GM23338 (cell line): ENCODE measurements around the gene MRPL44. TPM values are rescaled to one million over a fixed set of nuclear protein-coding genes. Genes with fewer than 3 reads are reported as not detected.

ENCODE experiments used
- ATAC-seq: fragments of 200-7000 bp; cut with Tn5 transposase; 3 replicates; pipeline ENCODE4 v1.9.1; 2020
- DNase-seq: peaks from one replicate; pipeline ENCODE4 v3.0.0-alpha.2; 2015; ENCODE audit warnings: low spot score
- H2AFZ ChIP-seq: fragments of 200-600 bp; sonication (generic); 2 replicates; pipeline ENCODE4 v1.8.0; 2016; ENCODE audit warnings: antibody characterized with exemption, mild to moderate bottlenecking, moderate library complexity
- H3F3A ChIP-seq: fragments of 200-600 bp; sonication (generic); replicated peaks from 2 replicates; pipeline ENCODE4 v1.8.0; 2017; ENCODE audit warnings: antibody characterized with exemption, mixed run types, low read depth
- H3K27ac ChIP-seq: fragments of 200-600 bp; sonication (generic); 2 replicates; pipeline ENCODE4 v1.6.1; 2016; ENCODE audit warnings: low read depth
- H3K27me3 ChIP-seq: fragments of 200-600 bp; sonication (generic); 2 replicates; pipeline ENCODE4 v1.8.0; 2016; ENCODE audit warnings: mild to moderate bottlenecking, mixed run types, moderate library complexity; ENCODE audit not compliant: insufficient read depth
- H3K36me3 ChIP-seq: fragments of 200-600 bp; sonication (generic); 2 replicates; pipeline ENCODE4 v1.8.0; 2016; ENCODE audit warnings: mild to moderate bottlenecking; ENCODE audit not compliant: insufficient read depth
- H3K4me1 ChIP-seq: fragments of 200-600 bp; sonication (generic); 2 replicates; pipeline ENCODE4 v1.8.0; 2016; ENCODE audit warnings: mild to moderate bottlenecking, moderate library complexity; ENCODE audit not compliant: insufficient read depth
- H3K4me2 ChIP-seq: fragments of 200-600 bp; sonication (generic); 2 replicates; pipeline ENCODE4 v1.7.1; 2017; ENCODE audit warnings: mixed run types
- H3K4me3 ChIP-seq: fragments of 200-600 bp; sonication (generic); 2 replicates; pipeline ENCODE4 v1.6.1; 2016; ENCODE audit warnings: mixed run types
- H3K79me2 ChIP-seq: fragments of 200-600 bp; sonication (generic); replicated peaks from 2 replicates; pipeline ENCODE4 v1.8.0; 2017; ENCODE audit warnings: mild to moderate bottlenecking; ENCODE audit not compliant: insufficient read depth
- H3K9me2 ChIP-seq: fragments of 200-600 bp; sonication (generic); 2 replicates; pipeline ENCODE4 v1.8.0; 2017; ENCODE audit not compliant: insufficient read depth
- H4K20me1 ChIP-seq: fragments of 200-600 bp; sonication (generic); replicated peaks from 2 replicates; pipeline ENCODE4 v1.8.0; 2017; ENCODE audit warnings: mild to moderate bottlenecking; ENCODE audit not compliant: insufficient read depth
- H3K27ac Mint-ChIP-seq: 2 replicates; pipeline ENCODE4 v1.8.0; 2020; ENCODE audit warnings: inconsistent platforms, mild to moderate bottlenecking, moderate library complexity, mixed read lengths
- H3K27me3 Mint-ChIP-seq: 3 replicates; pipeline ENCODE4 v1.8.0; 2022; ENCODE audit warnings: low read depth, mild to moderate bottlenecking, moderate library complexity, mixed read lengths, inconsistent platforms; ENCODE audit not compliant: insufficient read depth, poor library complexity
- H3K36me3 Mint-ChIP-seq: 3 replicates; pipeline ENCODE4 v1.8.0; 2021; ENCODE audit warnings: low read depth, mild to moderate bottlenecking, inconsistent platforms, moderate library complexity, mixed read lengths
- H3K4me1 Mint-ChIP-seq: 3 replicates; pipeline ENCODE4 v1.8.0; 2020; ENCODE audit warnings: mild to moderate bottlenecking, inconsistent platforms, mixed read lengths
- H3K4me3 Mint-ChIP-seq: 3 replicates; pipeline ENCODE4 v1.8.0; 2021; ENCODE audit warnings: moderate library complexity, mild to moderate bottlenecking, inconsistent platforms, mixed read lengths
- H3K9me3 Mint-ChIP-seq: 3 replicates; pipeline ENCODE4 v1.8.0; 2020; ENCODE audit warnings: moderate library complexity, mild to moderate bottlenecking, inconsistent platforms, mixed read lengths
- ZNF114 ChIP-seq: fragments of 250-450 bp; sonication (Bioruptor Pico); IDR thresholded peaks from 2 replicates; pipeline ENCODE4 v1.5.0; 2020; ENCODE audit warnings: mild to moderate bottlenecking, moderate library complexity
- polyA plus RNA-seq: library from polyadenylated mRNA; unstranded; fragments of >200 nt; fragmentation: Nextera tagmentation; extraction: Ambion mirVana; gene quantifications from 2 replicates; pipeline ENCODE4 v1.2.1, GENCODE V29; 2016
- total RNA-seq: library from RNA; depleted of rRNA; stranded (reverse); fragments of >200 nt; shearing (Covaris generic); gene quantifications from 2 replicates; pipeline ENCODE4 v1.2.3, GENCODE V29; 2014; rRNA removed
- TF ChIP-seq, protein P1 (sequence below): IDR thresholded peaks from 2 replicates; pipeline ENCODE4 v1.6.1; 2016; ENCODE audit warnings: antibody characterized with exemption
- TF ChIP-seq, protein P2 (sequence below), 2 experiments: fragments of 200-600 bp in 1 of 2; sonication (generic) in 1 of 2; conservative IDR thresholded peaks; 2 replicates each; pipeline versions ENCODE4 v1.5.1 to v1.6.1; 2016 to 2017; ENCODE audit warnings: antibody characterized with exemption in 2 of 2, low read depth in 2 of 2, mild to moderate bottlenecking in 2 of 2, moderate library complexity in 1 of 2

MRPL44 gene
- total and polyA plus RNA-seq, 2 experiments from 2014 or later, result 38.4 to 55.8 TPM

DNA sequence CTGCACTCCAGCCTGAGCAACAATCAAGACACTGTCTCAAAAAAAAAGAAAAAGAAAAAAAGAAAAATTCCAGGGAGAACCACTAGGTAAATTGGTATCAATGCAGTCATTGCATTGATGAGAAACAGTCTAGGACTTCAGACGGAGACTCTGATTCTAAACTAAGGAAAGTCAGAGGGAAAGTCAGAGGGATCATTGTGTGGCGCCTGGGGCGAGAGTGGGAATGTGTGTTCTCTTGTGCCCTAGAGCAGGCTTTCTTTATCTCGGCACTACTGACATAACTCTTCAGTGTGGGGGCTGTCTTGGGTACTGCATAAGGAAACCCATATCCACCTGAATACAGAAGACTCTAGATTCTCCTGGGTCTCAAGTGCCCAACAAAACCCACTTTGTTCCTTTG is 57.1 kb downstream of the MRPL44 start:
- Histone ChIP-seq H4K20me1 (peaks cover 4% of the 10 kb centered on the region; the same call in 1 of the 2 replicates), H3K4me1 (peaks cover 23% of the 10 kb centered on the region), H3K4me3 (no peak overlapping the region), H3K27me3 (no peaks in the 10 kb centered on the region), H2AFZ (no peak overlapping the region), H3K9me2 (peaks cover 4% of the 10 kb centered on the region; the same call in 1 of the 2 replicates), H3K4me2 (no peak overlapping the region), H3F3A (no peaks in the 10 kb centered on the region), H3K27ac (no peak overlapping the region), H3K79me2 (peaks cover 28% of the 10 kb centered on the region), H3K36me3 (no peaks in the 10 kb centered on the region)
- Mint-ChIP-seq H3K27ac (no peak overlapping the region), H3K27me3 (no peaks in the 10 kb centered on the region), H3K4me1 (peaks cover 18% of the 10 kb centered on the region), H3K9me3 (no peaks in the 10 kb centered on the region), H3K36me3 (no peaks in the 10 kb centered on the region), H3K4me3 (no peak overlapping the region)
- ATAC-seq (no peak), DNase-seq (no peak)
- TF ChIP-seq, protein P1, sequence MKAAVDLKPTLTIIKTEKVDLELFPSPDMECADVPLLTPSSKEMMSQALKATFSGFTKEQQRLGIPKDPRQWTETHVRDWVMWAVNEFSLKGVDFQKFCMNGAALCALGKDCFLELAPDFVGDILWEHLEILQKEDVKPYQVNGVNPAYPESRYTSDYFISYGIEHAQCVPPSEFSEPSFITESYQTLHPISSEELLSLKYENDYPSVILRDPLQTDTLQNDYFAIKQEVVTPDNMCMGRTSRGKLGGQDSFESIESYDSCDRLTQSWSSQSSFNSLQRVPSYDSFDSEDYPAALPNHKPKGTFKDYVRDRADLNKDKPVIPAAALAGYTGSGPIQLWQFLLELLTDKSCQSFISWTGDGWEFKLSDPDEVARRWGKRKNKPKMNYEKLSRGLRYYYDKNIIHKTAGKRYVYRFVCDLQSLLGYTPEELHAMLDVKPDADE, result no peak
- no peak for TF ChIP-seq ZNF114 (CRISPR knock-in tag)

DNA sequence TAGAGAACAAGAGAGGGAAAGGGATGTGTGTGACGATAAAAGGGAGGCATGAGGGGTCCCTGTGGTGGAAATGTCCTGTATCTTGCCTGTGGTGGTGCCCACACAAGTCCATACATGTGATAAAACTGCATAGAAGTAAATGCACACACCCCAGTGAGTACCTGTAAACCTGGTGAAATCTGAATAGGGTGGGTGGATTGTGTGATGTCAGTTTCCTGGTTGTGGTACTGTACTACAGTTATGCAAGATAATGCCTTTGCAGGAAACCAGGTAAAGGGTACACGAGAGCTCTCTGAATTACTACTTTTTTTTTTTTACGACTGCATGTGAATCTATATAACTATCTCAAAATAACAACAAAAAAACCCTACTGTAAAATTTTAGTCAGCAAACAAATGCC is 59.7 kb downstream of the MRPL44 start:
- no peak overlapping the region for H3K27ac Mint-ChIP-seq
- no peak overlapping the region for H3K27ac ChIP-seq
- DNase-seq, result no peak

More for the DNA sequence above, 59.7 kb downstream of the MRPL44 start:
- Histone ChIP-seq H3K4me3 (no peak overlapping the region), H4K20me1 (peaks cover 4% of the 10 kb centered on the region; the same call in 1 of the 2 replicates), H3K9me2 (0 out of 2 replicates have a peak, but pooled peaks cover 4% of the 10 kb centered on the region), H3K4me2 (no peak overlapping the region), H3K27me3 (no peaks in the 10 kb centered on the region), H3K79me2 (peaks cover 13% of the 10 kb centered on the region), H3F3A (no peaks in the 10 kb centered on the region), H3K4me1 (0 out of 2 replicates have a peak, but pooled peaks cover 2% of the 10 kb centered on the region), H3K36me3 (no peaks in the 10 kb centered on the region), H2AFZ (no peak overlapping the region)
- no peak overlapping the region for H3K4me3 Mint-ChIP-seq
- no peak for ATAC-seq
- TF ChIP-seq, protein P2, sequence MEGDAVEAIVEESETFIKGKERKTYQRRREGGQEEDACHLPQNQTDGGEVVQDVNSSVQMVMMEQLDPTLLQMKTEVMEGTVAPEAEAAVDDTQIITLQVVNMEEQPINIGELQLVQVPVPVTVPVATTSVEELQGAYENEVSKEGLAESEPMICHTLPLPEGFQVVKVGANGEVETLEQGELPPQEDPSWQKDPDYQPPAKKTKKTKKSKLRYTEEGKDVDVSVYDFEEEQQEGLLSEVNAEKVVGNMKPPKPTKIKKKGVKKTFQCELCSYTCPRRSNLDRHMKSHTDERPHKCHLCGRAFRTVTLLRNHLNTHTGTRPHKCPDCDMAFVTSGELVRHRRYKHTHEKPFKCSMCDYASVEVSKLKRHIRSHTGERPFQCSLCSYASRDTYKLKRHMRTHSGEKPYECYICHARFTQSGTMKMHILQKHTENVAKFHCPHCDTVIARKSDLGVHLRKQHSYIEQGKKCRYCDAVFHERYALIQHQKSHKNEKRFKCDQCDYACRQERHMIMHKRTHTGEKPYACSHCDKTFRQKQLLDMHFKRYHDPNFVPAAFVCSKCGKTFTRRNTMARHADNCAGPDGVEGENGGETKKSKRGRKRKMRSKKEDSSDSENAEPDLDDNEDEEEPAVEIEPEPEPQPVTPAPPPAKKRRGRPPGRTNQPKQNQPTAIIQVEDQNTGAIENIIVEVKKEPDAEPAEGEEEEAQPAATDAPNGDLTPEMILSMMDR (conservative IDR thresholded peaks at IDR 0.05; ENCODE audit: low read depth in 2 of 2), result no peak
- H3K27me3 Mint-ChIP-seq, result no peaks in the 10 kb centered on the region
- H3K4me1 Mint-ChIP-seq, result no peaks in the 10 kb centered on the region; the same call in 2 of the 3 replicates
- no peaks in the 10 kb centered on the region for H3K36me3 Mint-ChIP-seq
- no peaks in the 10 kb centered on the region for H3K9me3 Mint-ChIP-seq

Other genes with a start within 250 kb of the MRPL44 start
- 25.5 and 26.2 TPM in 2 replicates for gene AP1S3, start 119.9 kb upstream of the MRPL44 start, total RNA-seq
- 7.3 and 8.8 TPM in 2 replicates for gene AP1S3, start 119.9 kb upstream of the MRPL44 start, polyA plus RNA-seq
- gene WDFY1, start 12.1 kb upstream of the MRPL44 start, total RNA-seq, result 103 and 127 TPM in 2 replicates
- gene WDFY1, start 12.1 kb upstream of the MRPL44 start, polyA plus RNA-seq, result 45.7 and 54.5 TPM in 2 replicates
- 38.6 and 43.7 TPM in 2 replicates for gene SERPINE2, start 81.8 kb downstream of the MRPL44 start, total RNA-seq
- gene SERPINE2, start 81.8 kb downstream of the MRPL44 start, polyA plus RNA-seq, result 44.2 and 46.2 TPM in 2 replicates